ENCODE results near the gene MTA3. TPM values are rescaled to one million over a fixed set of nuclear protein-coding genes. Genes with fewer than 3 reads are reported as not detected.

MTA3 gene
- total RNA-seq, 4 donors from 2014 or later, result 40.0 to 73.2 (median 54.3) TPM

GRCh38 chr2:42797281-42797680 lies 228.8 kb downstream of the MTA3 start:
- Histone ChIP-seq H3K4me1 (peaks cover 0 to 18% (median 3%) of the 10 kb centered on the region in 4 donors), H3K27me3 (no peaks in the 10 kb centered on the region), H3K27ac (no peak overlapping the region), H3K36me3 (no peaks in the 10 kb centered on the region), H3K9me3 (no peaks in the 10 kb centered on the region), H3K4me3 (no peak overlapping the region)
- no peak for TF ChIP-seq POLR2AphosphoS5 (IDR thresholded peaks at IDR 0.05)
- no peak for TF ChIP-seq POLR2A (IDR thresholded peaks at IDR 0.05)
- no peak for TF ChIP-seq CTCF (IDR thresholded peaks at IDR 0.05)
- no peak for TF ChIP-seq EP300 (IDR thresholded peaks at IDR 0.05; ENCODE audit: low read depth)
- no peak for DNase-seq
- WGBS, 2 donors (ENCODE audit: low coverage in 1 of 2), result 78 to 87% methylated on average over 6 of the region's 6 CpGs
- intact Hi-C loops (cut with DNase I; ENCODE audit: low total_unique reads) (no loop called here), in situ Hi-C loops (cut with MboI; ENCODE audit: low pct_ligation_motif_present in 1 of 4, low pct_unique_long_range_greater_than_20kb in 1 of 4, low sequenced_read_pairs in 3 of 4) (no loop called here)

- Histone ChIP-seq H3K9me3 (no peaks in the 10 kb centered on the region), H3K27ac (no peak overlapping the region), H3K4me3 (no peak overlapping the region), H3K27me3 (no peaks in the 10 kb centered on the region), H3K4me1 (peaks cover 0 to 11% (median 0%) of the 10 kb centered on the region in 4 donors), H3K36me3 (no peaks in the 10 kb centered on the region)
- intact Hi-C loops (cut with DNase I; ENCODE audit: low total_unique reads), result no loop called here
- DNase-seq, result no peak
- no peak for TF ChIP-seq POLR2A (IDR thresholded peaks at IDR 0.05)
- no peak for TF ChIP-seq EP300 (IDR thresholded peaks at IDR 0.05; ENCODE audit: low read depth)
- no peak for TF ChIP-seq POLR2AphosphoS5 (IDR thresholded peaks at IDR 0.05)
- WGBS, 2 donors (ENCODE audit: low coverage in 1 of 2), result 70 to 100% methylated on average over 3 to 4 of the region's 4 CpGs
- in situ Hi-C loops (cut with MboI; ENCODE audit: low pct_ligation_motif_present in 1 of 4, low pct_unique_long_range_greater_than_20kb in 1 of 4, low sequenced_read_pairs in 3 of 4), result no loop called here
These were observed 231.4 kb downstream of the MTA3 start for GRCh38 chr2:42799881-42800280.

GRCh38 chr2:42800461-42800962 lies 232.1 kb downstream of the MTA3 start:
- Histone ChIP-seq H3K4me1 (peaks cover 0 to 11% (median 0%) of the 10 kb centered on the region in 4 donors), H3K27ac (no peak overlapping the region), H3K9me3 (no peaks in the 10 kb centered on the region), H3K4me3 (no peak overlapping the region), H3K27me3 (no peaks in the 10 kb centered on the region), H3K36me3 (no peaks in the 10 kb centered on the region)
- DNase-seq, result no peak
- in situ Hi-C loops (cut with MboI; ENCODE audit: low pct_ligation_motif_present in 1 of 4, low pct_unique_long_range_greater_than_20kb in 1 of 4, low sequenced_read_pairs in 3 of 4) (no loop called here), intact Hi-C loops (cut with DNase I; ENCODE audit: low total_unique reads) (no loop called here)
- 67 to 92% methylated on average over 1 to 4 of the region's 4 CpGs for WGBS, 2 donors (ENCODE audit: low coverage in 1 of 2)
- no peak for TF ChIP-seq CTCF (IDR thresholded peaks at IDR 0.05)
- TF ChIP-seq POLR2A (IDR thresholded peaks at IDR 0.05), result no peak
- no peak for TF ChIP-seq EP300 (IDR thresholded peaks at IDR 0.05; ENCODE audit: low read depth)
- TF ChIP-seq POLR2AphosphoS5 (IDR thresholded peaks at IDR 0.05), result no peak

- intact Hi-C loops (cut with DNase I; ENCODE audit: low total_unique reads), result no loop called here
- peaks cover 0 to 9% (median 0%) of the 10 kb centered on the region in 4 donors for H3K4me1 ChIP-seq
- no peaks in the 10 kb centered on the region for H3K36me3 ChIP-seq
- peak overlapping the region in 1 of 4 donors; percentile 13 for H3K27ac ChIP-seq
- in situ Hi-C loops (cut with MboI; ENCODE audit: low pct_ligation_motif_present in 1 of 4, low pct_unique_long_range_greater_than_20kb in 1 of 4, low sequenced_read_pairs in 3 of 4), result no loop called here
- TF ChIP-seq POLR2AphosphoS5 (IDR thresholded peaks at IDR 0.05) (no peak), POLR2A (IDR thresholded peaks at IDR 0.05) (no peak), CTCF (IDR thresholded peaks at IDR 0.05) (no peak), EP300 (IDR thresholded peaks at IDR 0.05; ENCODE audit: low read depth) (no peak)
- 0 to 70% methylated on average over 1 to 2 of the region's 2 CpGs for WGBS, 2 donors (ENCODE audit: low coverage in 1 of 2)
- H3K4me3 ChIP-seq, result no peak overlapping the region
- no peaks in the 10 kb centered on the region for H3K27me3 ChIP-seq
- no peak for DNase-seq
- no peaks in the 10 kb centered on the region for H3K9me3 ChIP-seq
These were observed 232.5 kb downstream of the MTA3 start for GRCh38 chr2:42800981-42801380.

- in situ Hi-C loops (cut with MboI; ENCODE audit: low pct_ligation_motif_present in 1 of 4, low pct_unique_long_range_greater_than_20kb in 1 of 4, low sequenced_read_pairs in 3 of 4) (no loop called here), intact Hi-C loops (cut with DNase I; ENCODE audit: low total_unique reads) (no loop called here)
- H3K27me3 ChIP-seq, result no peaks in the 10 kb centered on the region
- no peaks in the 10 kb centered on the region for H3K36me3 ChIP-seq
- 49 to 60% methylated on average over 3 to 4 of the region's 4 CpGs for WGBS, 2 donors (ENCODE audit: low coverage in 1 of 2)
- no peak overlapping the region for H3K4me3 ChIP-seq
- no peak for DNase-seq
- peaks cover 0 to 5% (median 0%) of the 10 kb centered on the region in 4 donors for H3K4me1 ChIP-seq
- peak overlapping the region in 1 of 4 donors; percentile 13 for H3K27ac ChIP-seq
- TF ChIP-seq CTCF (IDR thresholded peaks at IDR 0.05) (no peak), POLR2AphosphoS5 (IDR thresholded peaks at IDR 0.05) (no peak)
- no peaks in the 10 kb centered on the region for H3K9me3 ChIP-seq
These were observed 232.9 kb downstream of the MTA3 start for GRCh38 chr2:42801381-42801780.

Measured in transverse colon (tissue), 4 donors.